ENCODE data around the gene PACS2.

Gene PACS2

GRCh38 chr14:105412771-105413543 is 98.4 kb downstream of the PACS2 start:
- peak; percentile 54 for DNase-seq

- DNase-seq = no peak
Observed at GRCh38 chr14:105413544-105413886, 99.0 kb downstream of the PACS2 start.

GRCh38 chr14:105414456-105415371 is 100.2 kb downstream of the PACS2 start:
- peak; percentile 33 for DNase-seq

- DNase-seq = no peak
Observed at GRCh38 chr14:105415481-105416428, 101.2 kb downstream of the PACS2 start.

- DNase-seq = no peak
Observed at GRCh38 chr14:105416671-105417070, 102.1 kb downstream of the PACS2 start.

- no peak for DNase-seq
Observed at GRCh38 chr14:105417690-105418121, 103.2 kb downstream of the PACS2 start.

- DNase-seq = no peak
Observed at GRCh38 chr14:105418269-105419194, 104.0 kb downstream of the PACS2 start.

GRCh38 chr14:105419195-105420091 is 104.9 kb downstream of the PACS2 start, which contains the start of gene MTA1:
Gene MTA1 (plus strand): TSS chr14:105419827. CDS start chr14:105420036, 209 bp downstream.
- peak; percentile 23 for DNase-seq

GRCh38 chr14:105420101-105420973 is 105.8 kb downstream of the PACS2 start:
- DNase-seq = no peak

GRCh38 chr14:105420974-105421674 is 106.6 kb downstream of the PACS2 start:
- no peak for DNase-seq

GRCh38 chr14:105421723-105422615 is 107.4 kb downstream of the PACS2 start:
- DNase-seq = no peak

- no peak for DNase-seq
Observed at GRCh38 chr14:105422695-105423487, 108.3 kb downstream of the PACS2 start.

GRCh38 chr14:105423488-105424195 is 109.1 kb downstream of the PACS2 start:
- DNase-seq = no peak

GRCh38 chr14:105424861-105425260 is 110.3 kb downstream of the PACS2 start:
- DNase-seq = no peak

- DNase-seq = no peak
Observed at GRCh38 chr14:105425823-105426247, 111.3 kb downstream of the PACS2 start.
